MM.1S (cell line): ENCODE measurements around the gene BBC3.

Source experiments
- DNase-seq: peaks from one replicate; pipeline ENCODE4 v3.0.0-alpha.2; 2015
- H2AFZ ChIP-seq: fragments of 300-600 bp; sonication (generic); 2 replicates; pipeline ENCODE4 v1.6.0; 2016; ENCODE audit warnings: antibody characterized with exemption, low read length
- H3F3A ChIP-seq: fragments of 300-600 bp; sonication (generic); 2 replicates; pipeline ENCODE4 v1.6.1; 2016; ENCODE audit warnings: mild to moderate bottlenecking, antibody characterized with exemption, low read length, moderate library complexity, mixed read lengths; ENCODE audit not compliant: insufficient read depth
- H3K27ac ChIP-seq: fragments of 300-600 bp; sonication (generic); 2 replicates; pipeline ENCODE4 v1.5.1; 2016; ENCODE audit warnings: mild to moderate bottlenecking, low read length
- H3K27me3 ChIP-seq: fragments of 300-600 bp; sonication (generic); replicated peaks from 2 replicates; pipeline ENCODE4 v1.6.0; 2016; ENCODE audit warnings: low read length; ENCODE audit not compliant: insufficient read depth
- H3K36me3 ChIP-seq: fragments of 300-600 bp; sonication (generic); replicated peaks from 2 replicates; pipeline ENCODE4 v1.6.1; 2016; ENCODE audit warnings: mild to moderate bottlenecking, low read length, mixed read lengths; ENCODE audit not compliant: insufficient read depth
- H3K4me1 ChIP-seq: fragments of 300-600 bp; sonication (generic); 2 replicates; pipeline ENCODE4 v1.6.1; 2016; ENCODE audit warnings: low read length, mixed read lengths
- H3K4me2 ChIP-seq: fragments of 300-600 bp; sonication (generic); 2 replicates; pipeline ENCODE4 v1.6.0; 2016; ENCODE audit warnings: low read depth, low read length
- H3K4me3 ChIP-seq: fragments of 300-600 bp; sonication (generic); 2 replicates; pipeline ENCODE4 v1.5.1; 2016; ENCODE audit warnings: low read length, mixed read lengths
- H3K79me2 ChIP-seq: fragments of 300-600 bp; sonication (generic); 2 replicates; pipeline ENCODE4 v1.6.1; 2016; ENCODE audit warnings: mixed run types, low read length, mixed read lengths
- H3K9ac ChIP-seq: fragments of 300-600 bp; sonication (generic); 2 replicates; pipeline ENCODE4 v1.6.1; 2016; ENCODE audit warnings: low read length, mixed read lengths
- H3K9me2 ChIP-seq: fragments of 300-600 bp; sonication (generic); replicated peaks from 2 replicates; pipeline ENCODE4 v1.6.1; 2016; ENCODE audit warnings: mild to moderate bottlenecking, low read length, mixed read lengths; ENCODE audit not compliant: insufficient read depth
- H3K9me3 ChIP-seq: fragments of 300-600 bp; sonication (generic); replicated peaks from 2 replicates; pipeline ENCODE4 v1.6.1; 2016; ENCODE audit warnings: mild to moderate bottlenecking, low read length, mixed read lengths; ENCODE audit not compliant: insufficient read depth
- H4K20me1 ChIP-seq: fragments of 300-600 bp; sonication (generic); 2 replicates; pipeline ENCODE4 v1.6.1; 2016; ENCODE audit warnings: mild to moderate bottlenecking, low read length, moderate library complexity, mixed read lengths; ENCODE audit not compliant: insufficient read depth
- CTCF ChIP-seq: fragments of 300-600 bp; sonication (generic); IDR thresholded peaks from 2 replicates; pipeline ENCODE4 v1.5.1; 2016; ENCODE audit warnings: antibody characterized with exemption, low read length, mixed read lengths
- EZH2 ChIP-seq: fragments of 300-600 bp; sonication (generic); optimal IDR thresholded peaks from 2 replicates; pipeline ENCODE3; 2017; ENCODE audit warnings: low read depth, mild to moderate bottlenecking, antibody characterized with exemption, low read length, mixed read lengths
- EZH2phosphoT487 ChIP-seq: fragments of 300-600 bp; sonication (generic); IDR thresholded peaks from 2 replicates; pipeline ENCODE4 v1.6.1; 2018; ENCODE audit warnings: antibody characterized with exemption, low read length

The BBC3 gene

DNA sequence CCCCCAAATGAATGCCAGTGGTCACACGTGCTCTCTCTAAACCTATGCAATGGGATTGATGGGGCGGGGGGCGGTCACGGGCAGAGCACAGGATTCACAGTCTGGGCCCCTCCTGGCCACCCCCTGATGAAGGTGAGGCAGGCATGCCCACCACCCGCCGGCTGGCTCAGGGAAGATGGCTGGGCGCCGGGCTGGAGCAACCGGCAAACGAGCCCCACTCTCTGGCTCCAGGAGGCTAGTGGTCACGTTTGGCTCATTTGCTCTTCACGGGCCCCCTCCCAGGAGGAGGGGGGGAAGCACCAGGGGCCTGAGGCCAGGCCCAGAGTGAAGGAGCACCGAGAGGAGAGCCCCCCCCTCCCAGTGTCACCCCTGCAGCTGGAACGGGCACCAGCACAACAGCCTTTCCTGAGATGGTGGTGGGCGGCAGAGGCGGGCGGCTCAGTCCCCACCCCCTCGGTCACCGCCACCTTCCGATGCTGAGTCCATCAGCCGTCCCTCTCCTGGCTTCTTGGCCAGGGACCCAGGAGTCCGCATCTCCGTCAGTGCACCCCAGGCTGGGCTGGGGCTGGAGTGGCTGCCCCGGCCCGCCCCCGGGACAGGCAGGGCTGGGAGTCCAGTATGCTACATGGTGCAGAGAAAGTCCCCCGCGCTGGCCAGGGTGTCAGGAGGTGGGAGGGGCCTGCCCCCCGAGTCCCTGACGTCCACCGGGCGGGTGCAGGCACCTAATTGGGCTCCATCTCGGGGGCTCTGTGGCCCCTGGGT is 9.7 kb downstream of the BBC3 start:
- peaks cover under 1% of the 10 kb centered on the region; the same call in 1 of the 2 replicates for H3F3A ChIP-seq
- H3K27me3 ChIP-seq: no peaks in the 10 kb centered on the region
- H4K20me1 ChIP-seq: no peaks in the 10 kb centered on the region
- H3K4me1 ChIP-seq: peaks cover 5% of the 10 kb centered on the region
- H3K79me2 ChIP-seq: peaks cover 7% of the 10 kb centered on the region
- no peak for DNase-seq
- no peaks in the 10 kb centered on the region for H3K9me2 ChIP-seq
- TF ChIP-seq CTCF: no peak
- TF ChIP-seq EZH2: no peak
- no peak for TF ChIP-seq EZH2phosphoT487
- H3K9me3 ChIP-seq: no peaks in the 10 kb centered on the region
- H3K4me2 ChIP-seq: no peak overlapping the region
- no peak overlapping the region for H2AFZ ChIP-seq
- no peak overlapping the region for H3K27ac ChIP-seq
- H3K9ac ChIP-seq: no peak overlapping the region
- H3K4me3 ChIP-seq: no peak overlapping the region
- H3K36me3 ChIP-seq: no peaks in the 10 kb centered on the region

GRCh38 chr19:47215581-47215980 is 15.4 kb downstream of the BBC3 start:
- Histone ChIP-seq H3F3A (peaks cover under 1% of the 10 kb centered on the region; the same call in 1 of the 2 replicates), H3K27me3 (no peaks in the 10 kb centered on the region), H2AFZ (no peak overlapping the region), H4K20me1 (no peaks in the 10 kb centered on the region), H3K4me2 (no peak overlapping the region), H3K4me1 (peaks cover under 1% of the 10 kb centered on the region; the same call in 1 of the 2 replicates), H3K4me3 (no peak overlapping the region), H3K9me2 (no peaks in the 10 kb centered on the region), H3K9me3 (no peaks in the 10 kb centered on the region), H3K27ac (no peak overlapping the region), H3K9ac (no peak overlapping the region), H3K36me3 (no peaks in the 10 kb centered on the region), H3K79me2 (no peaks in the 10 kb centered on the region)
- DNase-seq: no peak
- no peak for TF ChIP-seq EZH2
- no peak for TF ChIP-seq CTCF
- no peak for TF ChIP-seq EZH2phosphoT487

DNA sequence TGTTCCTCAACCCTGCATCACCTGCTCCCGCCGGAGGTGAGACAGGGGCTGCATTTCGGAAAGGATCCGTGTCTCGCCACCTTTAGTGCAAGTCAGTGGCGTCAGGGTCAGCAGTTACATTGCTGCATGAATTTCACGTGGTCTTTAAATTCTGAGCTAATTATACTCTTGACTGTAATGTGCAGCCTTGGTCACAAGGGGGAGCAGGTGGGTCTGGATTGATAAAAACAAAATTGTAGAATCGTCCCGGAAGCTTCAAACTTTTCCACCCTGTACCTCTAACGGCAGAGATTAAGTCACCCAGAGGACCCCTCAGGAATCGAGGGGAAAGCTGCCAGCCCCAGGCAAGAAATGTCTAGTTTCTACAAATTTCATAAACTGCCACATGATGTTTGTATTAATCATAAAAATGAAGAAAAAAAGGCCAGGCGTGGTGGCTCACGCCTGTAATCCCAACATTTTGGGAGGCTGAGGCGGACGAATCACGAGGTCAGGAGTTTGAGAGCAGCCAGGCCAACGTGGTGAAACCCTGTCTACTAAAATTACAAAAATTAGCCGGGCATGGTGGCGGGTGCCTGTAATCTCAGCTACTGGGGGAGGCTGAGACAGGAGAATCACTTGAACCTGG is 20.2 kb downstream of the BBC3 start:
- no peak overlapping the region for H3K4me3 ChIP-seq
- H3K4me1 ChIP-seq: peaks cover 7% of the 10 kb centered on the region; the same call in 1 of the 2 replicates
- peaks cover 13% of the 10 kb centered on the region for H3F3A ChIP-seq
- no peak overlapping the region for H2AFZ ChIP-seq
- peak; percentile 80 for TF ChIP-seq CTCF
- TF ChIP-seq EZH2: no peak
- H3K79me2 ChIP-seq: 0 out of 2 replicates have a peak, but pooled peaks cover 2% of the 10 kb centered on the region
- H3K9ac ChIP-seq: no peak overlapping the region
- no peaks in the 10 kb centered on the region for H4K20me1 ChIP-seq
- H3K27ac ChIP-seq: peak overlapping the region; percentile 48; the same call in 1 of the 2 replicates
- no peaks in the 10 kb centered on the region for H3K9me2 ChIP-seq
- H3K36me3 ChIP-seq: no peaks in the 10 kb centered on the region
- no peaks in the 10 kb centered on the region for H3K27me3 ChIP-seq
- H3K9me3 ChIP-seq: no peaks in the 10 kb centered on the region
- no peak overlapping the region for H3K4me2 ChIP-seq
- DNase-seq: peak; percentile 76
